Thoracic aorta endothelial cell (primary cell): ENCODE results near the gene UNC80. TPM values are rescaled to one million over a fixed set of nuclear protein-coding genes. Genes with fewer than 3 reads are reported as not detected.

Experiments used
- small RNA-seq: library from RNA; depleted of rRNA; stranded (forward); fragments of <200 nt; gene quantifications from one replicate; pipeline ENCODE3, GENCODE V24; 2012
- total RNA-seq: library from RNA; depleted of rRNA; stranded (reverse); fragments of >200 nt; gene quantifications from 2 replicates; pipeline ENCODE4 v1.2.3, GENCODE V29; 2012

UNC80 gene
- not detected in 2 replicates for total RNA-seq

GRCh38 chr2:209771474-209772289 is at the start of gene UNC80:
Gene UNC80 (plus strand): TSS chr2:209771832. CDS start chr2:209772073, 241 bp downstream.

GRCh38 chr2:210002158-210003157 is 230.8 kb downstream of the UNC80 start, which contains the start of gene RPE:
Gene RPE (plus strand): TSS chr2:210002638. CDS start chr2:210002662, 24 bp downstream.

Small RNAs within 50 kb of the gene (small RNA-seq; reads per million reads assigned to genes)
- not detected for gene RNA5SP118

Other genes starting within 250 kb of the UNC80 start
- gene RPE, start 230.8 kb downstream of the UNC80 start, total RNA-seq = 104 and 108 TPM in 2 replicates